K562 (cell line): ENCODE results near the gene DYRK4. TPM values are rescaled to one million over a fixed set of nuclear protein-coding genes. Genes with fewer than 3 reads are reported as not detected.
A peak's percentile ranks its signal among the peaks of the same experiment; 100 is the strongest.

Experiments used
- ASH1L ChIP-seq: fragments of 450-650 bp; IDR thresholded peaks from 2 replicates; pipeline ENCODE4 v1.6.1; 2018; ENCODE audit warnings: borderline replicate concordance, mild to moderate bottlenecking, low read depth; ENCODE audit not compliant: partially characterized antibody
- ATF7 ChIP-seq: fragments of 450-650 bp; IDR thresholded peaks from 2 replicates; pipeline ENCODE4 v1.7.1; 2014; ENCODE audit warnings: mild to moderate bottlenecking, moderate library complexity
- CBX3 ChIP-seq, 2 experiments: IDR thresholded peaks; 1 replicate in 1 of 2; 2 replicates in 1 of 2; pipeline ENCODE4 v1.6.1; 2012; ENCODE audit warnings: inconsistent platforms in 2 of 2, low read length in 2 of 2, borderline replicate concordance in 1 of 2, control low read depth in 1 of 2
- ETV1 ChIP-seq: fragments of 450-650 bp; conservative IDR thresholded peaks from 2 replicates; pipeline ENCODE4 v1.6.1; 2016; ENCODE audit warnings: missing genetic modification characterization, control low read depth, low read depth, missing compliant biosample characterization
- ETV5 ChIP-seq: sonication (generic); formaldehyde crosslinking; IDR thresholded peaks from 2 replicates; pipeline ENCODE4 v1.4.0; 2020; ENCODE audit warnings: low read depth, mild to moderate bottlenecking, missing genetic modification reagents
- FOXP1 ChIP-seq: sonication (generic); formaldehyde crosslinking; IDR thresholded peaks from 2 replicates; pipeline ENCODE4 v1.8.0; 2022; ENCODE audit warnings: mild to moderate bottlenecking, missing genetic modification reagents
- GATA2 ChIP-seq: sonication (generic); formaldehyde crosslinking; IDR thresholded peaks from 2 replicates; pipeline ENCODE4 v1.4.0; 2020; ENCODE audit warnings: mild to moderate bottlenecking, missing genetic modification reagents
- HMGN3 ChIP-seq: IDR thresholded peaks from 2 replicates; pipeline ENCODE4 v1.6.1; 2011; ENCODE audit warnings: borderline replicate concordance, low read depth, mild to moderate bottlenecking, mixed read lengths, low read length; ENCODE audit not compliant: insufficient read length; ENCODE audit errors: extremely low read depth
- KHSRP ChIP-seq: fragments of 450-650 bp; IDR thresholded peaks from 2 replicates; pipeline ENCODE4 v1.6.1; 2017
- KLF10 ChIP-seq: fragments of 250-450 bp; sonication (Bioruptor Pico); IDR thresholded peaks from 2 replicates; pipeline ENCODE4 v1.6.1; 2021; ENCODE audit warnings: matching md5 sums
- MAZ ChIP-seq, 2 experiments: fragments of 450-650 bp in 1 of 2; sonication (generic) in 1 of 2; formaldehyde crosslinking; IDR thresholded peaks in 1 of 2; conservative IDR thresholded peaks in 1 of 2; 2 replicates each; pipeline versions ENCODE4 v1.4.0 to v1.5.0; 2020; ENCODE audit warnings: mild to moderate bottlenecking in 1 of 2, missing genetic modification reagents in 1 of 2
- MXD1 ChIP-seq: fragments of 250-450 bp; sonication (Bioruptor Pico); IDR thresholded peaks from 2 replicates; pipeline ENCODE4 v1.8.0; 2021; ENCODE audit warnings: borderline replicate concordance, mild to moderate bottlenecking, moderate library complexity; ENCODE audit not compliant: poor library complexity, severe bottlenecking
- NCOA1 ChIP-seq: fragments of 450-650 bp; IDR thresholded peaks from 2 replicates; pipeline ENCODE4 v1.6.1; 2016; ENCODE audit warnings: low read depth
- NCOR1 ChIP-seq: fragments of 450-650 bp; IDR thresholded peaks from 2 replicates; pipeline ENCODE4 v1.6.1; 2016; ENCODE audit warnings: mild to moderate bottlenecking, moderate library complexity
- NRF1 ChIP-seq, 2 experiments: fragments of 450-650 bp; IDR thresholded peaks in 1 of 2; conservative IDR thresholded peaks in 1 of 2; 2 replicates each; pipeline ENCODE4 v1.6.1; 2014; ENCODE audit warnings: mild to moderate bottlenecking in 2 of 2
- PPARD ChIP-seq: fragments of 250-450 bp; sonication (Bioruptor Pico); IDR thresholded peaks from 2 replicates; pipeline ENCODE4 v1.8.0; 2022; ENCODE audit warnings: inconsistent platforms, mild to moderate bottlenecking, moderate library complexity
- SIN3B ChIP-seq: fragments of 450-650 bp; IDR thresholded peaks from 2 replicates; pipeline ENCODE4 v1.6.1; 2017; ENCODE audit warnings: low read depth, mild to moderate bottlenecking, moderate library complexity
- SRSF1 ChIP-seq: fragments of 200-400 bp; formaldehyde crosslinking; IDR thresholded peaks from 2 replicates; pipeline ENCODE4 v1.6.1; 2017; ENCODE audit warnings: mild to moderate bottlenecking, low read depth, low read length, moderate library complexity
- TAF1 ChIP-seq: IDR thresholded peaks from 2 replicates; pipeline ENCODE4 v1.6.1; 2011; ENCODE audit warnings: mild to moderate bottlenecking, low read length, moderate library complexity; ENCODE audit not compliant: insufficient read depth, control insufficient read depth, severe bottlenecking; ENCODE audit errors: extremely low read depth
- TAL1 ChIP-seq: fragments of 450-650 bp; IDR thresholded peaks from 2 replicates; pipeline ENCODE4 v1.6.1; 2016; ENCODE audit warnings: mild to moderate bottlenecking
- TARDBP ChIP-seq: fragments of 450-650 bp; IDR thresholded peaks from 2 replicates; pipeline ENCODE4 v1.6.1; 2016
- U2AF1 ChIP-seq: fragments of 200-400 bp; formaldehyde crosslinking; optimal IDR thresholded peaks from 2 replicates; pipeline ENCODE3; 2017; ENCODE audit warnings: mild to moderate bottlenecking, low read depth, low read length, moderate library complexity
- ZNF140 ChIP-seq: fragments of 250-450 bp; sonication (Bioruptor Pico); IDR thresholded peaks from 2 replicates; pipeline ENCODE4 v1.8.0; 2021; ENCODE audit warnings: moderate library complexity, mild to moderate bottlenecking, inconsistent platforms
- ZNF511 ChIP-seq: sonication (generic); formaldehyde crosslinking; IDR thresholded peaks from 2 replicates; pipeline ENCODE4 v1.8.0; 2022; ENCODE audit warnings: mild to moderate bottlenecking, missing genetic modification reagents
- polyA plus RNA-seq, 8 experiments: library from polyadenylated mRNA; depleted of rRNA in 4 of 8; stranded (reverse) in 5 of 8; unstranded in 3 of 8; fragments of >200 nt; fragmentation: Nextera tagmentation in 2 of 8; fragmentation: Illumina TruSeq in 1 of 8; extraction: Ambion mirVana in 2 of 8; extraction: Trizol in 1 of 8; gene quantifications; 2 replicates each; pipeline versions ENCODE4 v1.2.1 to v1.2.3, GENCODE V29; 2011 to 2014; ENCODE audit warnings: inconsistent platforms in 1 of 8, missing spikeins in 1 of 8
- total RNA-seq, 7 experiments: library from RNA; depleted of rRNA in 6 of 7; stranded (reverse); fragments of >200 nt in 6 of 7; fragmentation: Illumina TruSeq in 2 of 7; extraction: Trizol in 2 of 7; gene quantifications; 2 replicates each; pipeline versions ENCODE4 v1.2.1 to v1.2.3, GENCODE V29; 2011 to 2021; ENCODE audit warnings: low replicate concordance in 1 of 7
- TF ChIP-seq, protein P1 (sequence below): conservative IDR thresholded peaks from 2 replicates; pipeline ENCODE4 v1.6.1; 2011; ENCODE audit warnings: low read depth, mild to moderate bottlenecking, low read length; ENCODE audit not compliant: control insufficient read depth
- TF ChIP-seq, protein P2 (sequence below): sonication (generic); formaldehyde crosslinking; IDR thresholded peaks from 2 replicates; pipeline ENCODE4 v1.8.0; 2022; ENCODE audit warnings: mild to moderate bottlenecking, missing genetic modification reagents, borderline replicate concordance

Gene DYRK4
- total and polyA plus RNA-seq, 9 of the 15 experiments (the other 6 are each of a cell fraction or from before 2014, with no cell fraction given): 13.4 to 37.4 (median 22.2) TPM

DNA sequence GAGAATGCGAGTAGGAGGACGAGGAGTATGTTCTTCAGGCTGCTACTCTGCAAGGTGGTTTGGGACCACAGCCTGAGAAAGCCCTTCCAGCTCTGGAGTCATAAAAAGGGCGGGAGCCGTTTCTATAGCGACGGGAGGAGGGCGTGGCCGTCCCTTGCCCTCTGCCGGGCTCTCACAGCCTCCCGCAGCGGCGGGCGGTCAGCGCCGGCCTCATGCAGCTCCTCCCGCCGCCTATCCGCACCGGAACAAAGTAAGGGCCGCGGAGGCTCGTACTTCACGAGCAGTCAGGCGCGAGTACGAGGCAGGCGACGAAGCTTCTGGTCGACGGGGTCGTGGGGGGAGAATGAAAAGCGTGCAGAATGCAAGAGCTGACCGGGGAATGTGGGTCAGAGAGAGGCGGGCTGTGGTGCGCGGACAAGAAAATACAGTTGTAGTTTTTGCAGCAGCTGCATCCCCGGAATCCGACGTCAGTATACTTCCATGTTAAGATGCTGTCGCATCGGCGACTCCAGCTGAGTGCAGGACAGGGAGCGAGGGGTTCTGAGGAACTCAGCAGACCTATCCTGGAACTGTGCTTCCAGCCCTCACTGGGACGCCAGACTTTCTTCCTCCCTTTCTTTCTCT lies at the start of gene DYRK4 (continued):
- peak; percentile 17 for TF ChIP-seq TAF1
- TF ChIP-seq, protein P1, sequence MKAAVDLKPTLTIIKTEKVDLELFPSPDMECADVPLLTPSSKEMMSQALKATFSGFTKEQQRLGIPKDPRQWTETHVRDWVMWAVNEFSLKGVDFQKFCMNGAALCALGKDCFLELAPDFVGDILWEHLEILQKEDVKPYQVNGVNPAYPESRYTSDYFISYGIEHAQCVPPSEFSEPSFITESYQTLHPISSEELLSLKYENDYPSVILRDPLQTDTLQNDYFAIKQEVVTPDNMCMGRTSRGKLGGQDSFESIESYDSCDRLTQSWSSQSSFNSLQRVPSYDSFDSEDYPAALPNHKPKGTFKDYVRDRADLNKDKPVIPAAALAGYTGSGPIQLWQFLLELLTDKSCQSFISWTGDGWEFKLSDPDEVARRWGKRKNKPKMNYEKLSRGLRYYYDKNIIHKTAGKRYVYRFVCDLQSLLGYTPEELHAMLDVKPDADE: no peak
- TF ChIP-seq ASH1L: no peak
- no peak for TF ChIP-seq U2AF1
- TF ChIP-seq MAZ (CRISPR knock-in tag; conservative IDR thresholded peaks at IDR 0.05 in 1 of 2, IDR thresholded peaks at IDR 0.05 in 1 of 2): peak in 1 of 2 experiments; percentile 64; a peak in 3 of 4 replicates
- TF ChIP-seq NCOR1: no peak
- no peak for TF ChIP-seq CBX3 (IDR thresholded peaks at IDR 0.05; ENCODE audit: borderline replicate concordance in 1 of 2, low read length in 2 of 2)
- no peak for TF ChIP-seq SIN3B
- no peak for TF ChIP-seq FOXP1 (CRISPR knock-in tag)
- no peak for TF ChIP-seq TAL1
- TF ChIP-seq ZNF140 (CRISPR knock-in tag): no peak
- no peak for TF ChIP-seq ETV5 (CRISPR knock-in tag)
- no peak for TF ChIP-seq ATF7
- TF ChIP-seq KHSRP: no peak
- no peak for TF ChIP-seq PPARD
- TF ChIP-seq NRF1 (conservative IDR thresholded peaks at IDR 0.05 in 1 of 2, IDR thresholded peaks at IDR 0.05 in 1 of 2): peak; percentile 28 to 36; a peak in 2 of 4 replicates
- no peak for TF ChIP-seq SRSF1
- peak; percentile 58 for TF ChIP-seq HMGN3
- TF ChIP-seq NCOA1: no peak
- TF ChIP-seq MXD1 (CRISPR knock-in tag): no peak
- TF ChIP-seq, protein P2, sequence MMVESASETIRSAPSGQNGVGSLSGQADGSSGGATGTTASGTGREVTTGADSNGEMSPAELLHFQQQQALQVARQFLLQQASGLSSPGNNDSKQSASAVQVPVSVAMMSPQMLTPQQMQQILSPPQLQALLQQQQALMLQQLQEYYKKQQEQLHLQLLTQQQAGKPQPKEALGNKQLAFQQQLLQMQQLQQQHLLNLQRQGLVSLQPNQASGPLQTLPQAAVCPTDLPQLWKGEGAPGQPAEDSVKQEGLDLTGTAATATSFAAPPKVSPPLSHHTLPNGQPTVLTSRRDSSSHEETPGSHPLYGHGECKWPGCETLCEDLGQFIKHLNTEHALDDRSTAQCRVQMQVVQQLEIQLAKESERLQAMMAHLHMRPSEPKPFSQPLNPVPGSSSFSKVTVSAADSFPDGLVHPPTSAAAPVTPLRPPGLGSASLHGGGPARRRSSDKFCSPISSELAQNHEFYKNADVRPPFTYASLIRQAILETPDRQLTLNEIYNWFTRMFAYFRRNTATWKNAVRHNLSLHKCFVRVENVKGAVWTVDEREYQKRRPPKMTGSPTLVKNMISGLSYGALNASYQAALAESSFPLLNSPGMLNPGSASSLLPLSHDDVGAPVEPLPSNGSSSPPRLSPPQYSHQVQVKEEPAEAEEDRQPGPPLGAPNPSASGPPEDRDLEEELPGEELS (CRISPR knock-in tag): no peak
- TF ChIP-seq ZNF511 (CRISPR knock-in tag): 0 out of 2 replicates have a peak, but pooled peaks have one; percentile 23
- no peak for TF ChIP-seq TARDBP
- TF ChIP-seq GATA2: no peak
- TF ChIP-seq ETV1 (tag): peak; percentile 59
- no peak for TF ChIP-seq KLF10 (CRISPR knock-in tag)
